Neural cell (in vitro differentiated cells): Measurements from ENCODE around the gene MAGIX.

Source experiments
- EP300 ChIP-seq: fragments of 450-650 bp; conservative IDR thresholded peaks from 2 replicates; pipeline ENCODE4 v1.6.1; 2014; ENCODE audit warnings: antibody characterized with exemption, mild to moderate bottlenecking, moderate library complexity; ENCODE audit not compliant: poor library complexity, severe bottlenecking
- EZH2 ChIP-seq: fragments of 200-600, 300-800 bp; shearing (Covaris generic), sonication (generic); IDR thresholded peaks from 2 replicates; pipeline ENCODE4 v1.6.1; 2014; ENCODE audit warnings: antibody characterized with exemption, low read length, borderline replicate concordance, mild to moderate bottlenecking; ENCODE audit not compliant: insufficient read depth, poor library complexity, severe bottlenecking
- MXI1 ChIP-seq: fragments of 450-650 bp; conservative IDR thresholded peaks from 2 replicates; pipeline ENCODE4 v1.6.1; 2014; ENCODE audit warnings: antibody characterized with exemption, mild to moderate bottlenecking; ENCODE audit not compliant: poor library complexity, severe bottlenecking
- POLR2AphosphoS5 ChIP-seq: IDR thresholded peaks from 2 replicates; pipeline ENCODE4 v1.6.1; 2012
- RAD21 ChIP-seq: fragments of 450-650 bp; conservative IDR thresholded peaks from 2 replicates; pipeline ENCODE4 v1.6.1; 2014; ENCODE audit warnings: antibody characterized with exemption, mild to moderate bottlenecking, moderate library complexity
- TAF1 ChIP-seq: IDR thresholded peaks from 2 replicates; pipeline ENCODE4 v1.6.1; 2012; ENCODE audit warnings: low read depth
- TF ChIP-seq, protein P1 (sequence below): fragments of 450-650 bp; IDR thresholded peaks from 2 replicates; pipeline ENCODE4 v1.5.1; 2014; ENCODE audit warnings: antibody characterized with exemption, mild to moderate bottlenecking, moderate library complexity; ENCODE audit not compliant: poor library complexity, severe bottlenecking
- TF ChIP-seq, protein P2 (sequence below): IDR thresholded peaks from 2 replicates; pipeline ENCODE4 v1.6.1; 2012; ENCODE audit warnings: borderline replicate concordance

DNA sequence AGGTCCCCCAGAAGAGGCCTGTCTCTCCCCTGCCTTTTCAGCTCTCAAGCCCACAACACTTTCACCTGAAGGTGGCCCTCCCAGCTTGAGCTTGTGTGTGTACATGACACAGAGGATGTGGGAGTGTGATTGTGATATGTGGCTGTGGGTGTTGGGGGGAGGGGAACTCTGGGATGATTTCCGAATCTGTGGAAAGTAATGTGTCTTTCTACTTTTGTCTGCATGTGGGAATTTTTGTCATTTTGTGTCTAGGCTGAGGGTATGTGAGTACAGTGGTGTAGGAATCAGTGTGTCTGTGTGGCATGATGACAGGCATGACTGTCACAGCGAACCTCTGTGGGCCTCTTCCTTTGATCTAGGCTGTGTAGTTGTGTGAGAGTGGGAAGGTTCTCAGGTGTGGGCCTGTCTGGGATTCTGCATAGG, 31.0 kb downstream of the MAGIX start:
- TF ChIP-seq EZH2 (no peak), EP300 (no peak), POLR2AphosphoS5 (no peak), RAD21 (no peak), MXI1 (no peak), TAF1 (no peak)
- TF ChIP-seq, protein P1, sequence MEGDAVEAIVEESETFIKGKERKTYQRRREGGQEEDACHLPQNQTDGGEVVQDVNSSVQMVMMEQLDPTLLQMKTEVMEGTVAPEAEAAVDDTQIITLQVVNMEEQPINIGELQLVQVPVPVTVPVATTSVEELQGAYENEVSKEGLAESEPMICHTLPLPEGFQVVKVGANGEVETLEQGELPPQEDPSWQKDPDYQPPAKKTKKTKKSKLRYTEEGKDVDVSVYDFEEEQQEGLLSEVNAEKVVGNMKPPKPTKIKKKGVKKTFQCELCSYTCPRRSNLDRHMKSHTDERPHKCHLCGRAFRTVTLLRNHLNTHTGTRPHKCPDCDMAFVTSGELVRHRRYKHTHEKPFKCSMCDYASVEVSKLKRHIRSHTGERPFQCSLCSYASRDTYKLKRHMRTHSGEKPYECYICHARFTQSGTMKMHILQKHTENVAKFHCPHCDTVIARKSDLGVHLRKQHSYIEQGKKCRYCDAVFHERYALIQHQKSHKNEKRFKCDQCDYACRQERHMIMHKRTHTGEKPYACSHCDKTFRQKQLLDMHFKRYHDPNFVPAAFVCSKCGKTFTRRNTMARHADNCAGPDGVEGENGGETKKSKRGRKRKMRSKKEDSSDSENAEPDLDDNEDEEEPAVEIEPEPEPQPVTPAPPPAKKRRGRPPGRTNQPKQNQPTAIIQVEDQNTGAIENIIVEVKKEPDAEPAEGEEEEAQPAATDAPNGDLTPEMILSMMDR: no peak
- TF ChIP-seq, protein P2, sequence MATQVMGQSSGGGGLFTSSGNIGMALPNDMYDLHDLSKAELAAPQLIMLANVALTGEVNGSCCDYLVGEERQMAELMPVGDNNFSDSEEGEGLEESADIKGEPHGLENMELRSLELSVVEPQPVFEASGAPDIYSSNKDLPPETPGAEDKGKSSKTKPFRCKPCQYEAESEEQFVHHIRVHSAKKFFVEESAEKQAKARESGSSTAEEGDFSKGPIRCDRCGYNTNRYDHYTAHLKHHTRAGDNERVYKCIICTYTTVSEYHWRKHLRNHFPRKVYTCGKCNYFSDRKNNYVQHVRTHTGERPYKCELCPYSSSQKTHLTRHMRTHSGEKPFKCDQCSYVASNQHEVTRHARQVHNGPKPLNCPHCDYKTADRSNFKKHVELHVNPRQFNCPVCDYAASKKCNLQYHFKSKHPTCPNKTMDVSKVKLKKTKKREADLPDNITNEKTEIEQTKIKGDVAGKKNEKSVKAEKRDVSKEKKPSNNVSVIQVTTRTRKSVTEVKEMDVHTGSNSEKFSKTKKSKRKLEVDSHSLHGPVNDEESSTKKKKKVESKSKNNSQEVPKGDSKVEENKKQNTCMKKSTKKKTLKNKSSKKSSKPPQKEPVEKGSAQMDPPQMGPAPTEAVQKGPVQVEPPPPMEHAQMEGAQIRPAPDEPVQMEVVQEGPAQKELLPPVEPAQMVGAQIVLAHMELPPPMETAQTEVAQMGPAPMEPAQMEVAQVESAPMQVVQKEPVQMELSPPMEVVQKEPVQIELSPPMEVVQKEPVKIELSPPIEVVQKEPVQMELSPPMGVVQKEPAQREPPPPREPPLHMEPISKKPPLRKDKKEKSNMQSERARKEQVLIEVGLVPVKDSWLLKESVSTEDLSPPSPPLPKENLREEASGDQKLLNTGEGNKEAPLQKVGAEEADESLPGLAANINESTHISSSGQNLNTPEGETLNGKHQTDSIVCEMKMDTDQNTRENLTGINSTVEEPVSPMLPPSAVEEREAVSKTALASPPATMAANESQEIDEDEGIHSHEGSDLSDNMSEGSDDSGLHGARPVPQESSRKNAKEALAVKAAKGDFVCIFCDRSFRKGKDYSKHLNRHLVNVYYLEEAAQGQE: no peak
